ENCODE measurements around the gene TMEM98. TPM values are rescaled to one million over a fixed set of nuclear protein-coding genes. Genes with fewer than 3 reads are reported as not detected.

Gene TMEM98
- total and polyA plus RNA-seq, 2 of the 8 experiments (the other 6 are each of a cell fraction or from before 2014, with no cell fraction given), result 86.1 to 232 TPM

DNA sequence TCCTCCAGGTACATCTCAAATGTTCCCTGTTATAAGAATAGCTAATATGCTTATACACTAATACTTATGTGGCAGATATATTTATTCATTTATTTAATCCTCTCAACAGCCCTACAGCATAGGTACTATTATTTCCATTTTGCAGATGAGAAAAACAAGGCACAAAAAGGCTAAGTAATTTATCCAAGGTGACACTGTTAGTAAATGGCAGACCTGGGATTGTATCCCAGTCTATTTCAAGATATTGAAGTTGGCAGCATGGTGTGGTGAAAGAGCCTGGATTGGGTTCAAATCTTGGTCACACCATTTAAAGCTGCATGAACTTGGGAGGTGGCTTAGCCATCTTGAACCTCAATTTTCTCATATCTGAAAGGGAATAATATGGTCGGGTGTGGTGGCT, 27.2 kb downstream of the TMEM98 start:
- H2AK5ac ChIP-seq (ENCODE audit: low read depth, low read length), result no peak overlapping the region
- POLR2A ChIA-PET (ENCODE audit: partially characterized antibody), result no interaction called here
- no peak overlapping the region for H2BK120ac ChIP-seq (replicated peaks; ENCODE audit: low read depth, low read length)
- no peak overlapping the region for H2BK20ac ChIP-seq (ENCODE audit: low read length)
- no peak overlapping the region for H2BK5ac ChIP-seq (ENCODE audit: low read depth, low read length)
- H2AFZ ChIP-seq (ENCODE audit: low read length), result no peak overlapping the region
- TF ChIP-seq SIX5 (IDR thresholded peaks at IDR 0.05; ENCODE audit: low read depth, low read length), result no peak
- no peak for TF ChIP-seq HDAC6 (IDR thresholded peaks at IDR 0.05; ENCODE audit: low read depth, low read length)
- TF ChIP-seq TAF7 (optimal IDR thresholded peaks at IDR 0.05; ENCODE audit: borderline replicate concordance, low read depth, low read length), result no peak
- TF ChIP-seq POLR2AphosphoS5 (IDR thresholded peaks at IDR 0.05; ENCODE audit: low read depth, low read length), result no peak
- no peak for TF ChIP-seq BCL11A (IDR thresholded peaks at IDR 0.05; ENCODE audit: low read depth in 2 of 2, low read length in 2 of 2)
- no peak for TF ChIP-seq JUND (IDR thresholded peaks at IDR 0.05; ENCODE audit: low read length)
- no peak for TF ChIP-seq CTBP2 (IDR thresholded peaks at IDR 0.05; ENCODE audit: borderline replicate concordance, insufficient read depth, insufficient read length, low read length)
- no peak for TF ChIP-seq SP4 (IDR thresholded peaks at IDR 0.05; ENCODE audit: low read length)
- TF ChIP-seq TAF1 (IDR thresholded peaks at IDR 0.05; ENCODE audit: low read depth, low read length), result no peak
- TF ChIP-seq YY1 (IDR thresholded peaks at IDR 0.05; ENCODE audit: low read depth, low read length), result no peak
- no peak overlapping the region for H2BK12ac ChIP-seq (ENCODE audit: low read depth, low read length)
- H3K79me2 ChIP-seq (ENCODE audit: control insufficient read depth in 1 of 2, insufficient read depth in 2 of 2, low read length in 2 of 2), result no peaks in the 10 kb centered on the region
- H3K79me1 ChIP-seq (ENCODE audit: low read depth, low read length), result no peaks in the 10 kb centered on the region
- H3K56ac ChIP-seq (replicated peaks; ENCODE audit: insufficient read length, low read depth, low read length), result no peak overlapping the region
- no peak overlapping the region for H3K4ac ChIP-seq (replicated peaks; ENCODE audit: insufficient read length, low read depth, low read length)
- no peak overlapping the region for H3K9ac ChIP-seq (replicated peaks in 1 of 4; ENCODE audit: extremely low read depth in 1 of 4, low read depth in 3 of 4, low read length in 3 of 4)
- FAIRE-seq (no peak), DNase-seq (ENCODE audit: low read depth in 1 of 2, low spot score in 2 of 2) (no peak)
- no peak overlapping the region for H4K8ac ChIP-seq (ENCODE audit: extremely low read depth, insufficient read depth, low read length)
- H4K5ac ChIP-seq (ENCODE audit: insufficient read length, low read depth, low read length), result no peak overlapping the region
- no peak overlapping the region for H4K91ac ChIP-seq (replicated peaks; ENCODE audit: insufficient read length, low read length)
- no peak overlapping the region for H3K4me2 ChIP-seq (ENCODE audit: insufficient read depth in 1 of 2, low read depth in 2 of 2, low read length in 2 of 2)
- no peaks in the 10 kb centered on the region for H3K36me3 ChIP-seq (ENCODE audit: control insufficient read depth in 2 of 4, insufficient read depth in 4 of 4, low read length in 3 of 4)
- no peaks in the 10 kb centered on the region for H3K4me1 ChIP-seq (replicated peaks in 1 of 4; ENCODE audit: control insufficient read depth in 3 of 4, insufficient read depth in 4 of 4, low read length in 3 of 4)
- H3K14ac ChIP-seq (ENCODE audit: insufficient read length), result no peak overlapping the region
- no peaks in the 10 kb centered on the region for H3K9me3 ChIP-seq (ENCODE audit: insufficient read depth in 2 of 2, low read depth in 1 of 2, low read length in 1 of 2)
- no peaks in the 10 kb centered on the region for H3K23me2 ChIP-seq (ENCODE audit: low read depth, low read length)
- 89% methylated on average over 1 of the region's 1 CpG; no CpG with 5 or more reads in 1 of the 2 experiments for WGBS, 2 experiments (ENCODE audit: extremely low coverage in 1 of 2, insufficient coverage in 1 of 2, insufficient read length in 1 of 2, insufficient replicate concordance in 2 of 2, low coverage in 1 of 2, low lambda C conversion rate in 2 of 2, missing lambda C conversion rate in 1 of 2)
- CTCF ChIA-PET (ENCODE audit: partially characterized antibody), result interaction anchor here (1.8 to 6.9 kb wide), 3 partner anchors 13 to 43 kb away, joined by 7 to 61 read pairs (median 8); no protein-coding TSS in a partner anchor
- H2BK15ac ChIP-seq (ENCODE audit: low read length), result no peak overlapping the region
- H3K27me3 ChIP-seq (replicated peaks in 1 of 4; ENCODE audit: control insufficient read depth in 3 of 4, extremely low read depth in 1 of 4, insufficient read depth in 3 of 4, low read length in 3 of 4), result no peaks in the 10 kb centered on the region
- no peak overlapping the region for H3K23ac ChIP-seq (ENCODE audit: insufficient read length)
- H3K27ac ChIP-seq (ENCODE audit: low read depth, low read length), result no peak overlapping the region
- H3K4me3 ChIP-seq (ENCODE audit: extremely low read depth in 1 of 4, insufficient read depth in 2 of 4, low read depth in 3 of 4, low read length in 4 of 4), result no peak overlapping the region
- H4K20me1 ChIP-seq (replicated peaks in 1 of 2; ENCODE audit: control insufficient read depth in 1 of 2, insufficient read depth in 2 of 2, low read length in 2 of 2), result no peaks in the 10 kb centered on the region
- H3K18ac ChIP-seq (ENCODE audit: extremely low read depth, low read length), result no peak overlapping the region
